22Rv1 (cell line): ENCODE results near the gene JUN.

Experiments used
- H3K27ac ChIP-seq: fragments of 450-650 bp; 2 replicates; pipeline ENCODE4 v1.5.1; 2017
- ZFX ChIP-seq: fragments of 450-650 bp; IDR thresholded peaks from 2 replicates; pipeline ENCODE4 v1.6.1; 2017; ENCODE audit warnings: antibody characterized with exemption, borderline replicate concordance
- TF ChIP-seq, protein P1 (sequence below): fragments of 450-650 bp; IDR thresholded peaks from 2 replicates; pipeline ENCODE4 v1.5.1; 2017; ENCODE audit warnings: mild to moderate bottlenecking

Gene JUN

DNA sequence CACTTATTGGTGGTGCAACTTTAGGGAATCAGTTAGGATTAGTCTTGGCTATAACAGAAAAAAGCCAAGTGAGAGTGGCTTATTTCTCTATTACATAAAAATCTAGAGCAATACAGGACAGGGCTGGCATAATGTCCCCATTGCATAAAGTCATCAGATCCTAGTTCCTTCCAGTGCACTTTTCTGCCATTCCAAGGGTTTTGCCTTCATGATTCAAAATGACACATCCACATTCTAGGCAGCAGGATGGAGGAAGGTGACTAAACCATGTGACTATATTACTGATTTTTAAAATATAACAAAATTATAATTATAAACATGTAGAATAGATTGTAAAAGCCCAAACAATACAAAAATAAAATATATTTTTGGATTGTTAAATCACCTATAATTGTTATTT is 18.8 kb downstream of the JUN start:
- no peak overlapping the region for H3K27ac ChIP-seq
- TF ChIP-seq, protein P1, sequence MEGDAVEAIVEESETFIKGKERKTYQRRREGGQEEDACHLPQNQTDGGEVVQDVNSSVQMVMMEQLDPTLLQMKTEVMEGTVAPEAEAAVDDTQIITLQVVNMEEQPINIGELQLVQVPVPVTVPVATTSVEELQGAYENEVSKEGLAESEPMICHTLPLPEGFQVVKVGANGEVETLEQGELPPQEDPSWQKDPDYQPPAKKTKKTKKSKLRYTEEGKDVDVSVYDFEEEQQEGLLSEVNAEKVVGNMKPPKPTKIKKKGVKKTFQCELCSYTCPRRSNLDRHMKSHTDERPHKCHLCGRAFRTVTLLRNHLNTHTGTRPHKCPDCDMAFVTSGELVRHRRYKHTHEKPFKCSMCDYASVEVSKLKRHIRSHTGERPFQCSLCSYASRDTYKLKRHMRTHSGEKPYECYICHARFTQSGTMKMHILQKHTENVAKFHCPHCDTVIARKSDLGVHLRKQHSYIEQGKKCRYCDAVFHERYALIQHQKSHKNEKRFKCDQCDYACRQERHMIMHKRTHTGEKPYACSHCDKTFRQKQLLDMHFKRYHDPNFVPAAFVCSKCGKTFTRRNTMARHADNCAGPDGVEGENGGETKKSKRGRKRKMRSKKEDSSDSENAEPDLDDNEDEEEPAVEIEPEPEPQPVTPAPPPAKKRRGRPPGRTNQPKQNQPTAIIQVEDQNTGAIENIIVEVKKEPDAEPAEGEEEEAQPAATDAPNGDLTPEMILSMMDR: no peak
- TF ChIP-seq ZFX: no peak

DNA sequence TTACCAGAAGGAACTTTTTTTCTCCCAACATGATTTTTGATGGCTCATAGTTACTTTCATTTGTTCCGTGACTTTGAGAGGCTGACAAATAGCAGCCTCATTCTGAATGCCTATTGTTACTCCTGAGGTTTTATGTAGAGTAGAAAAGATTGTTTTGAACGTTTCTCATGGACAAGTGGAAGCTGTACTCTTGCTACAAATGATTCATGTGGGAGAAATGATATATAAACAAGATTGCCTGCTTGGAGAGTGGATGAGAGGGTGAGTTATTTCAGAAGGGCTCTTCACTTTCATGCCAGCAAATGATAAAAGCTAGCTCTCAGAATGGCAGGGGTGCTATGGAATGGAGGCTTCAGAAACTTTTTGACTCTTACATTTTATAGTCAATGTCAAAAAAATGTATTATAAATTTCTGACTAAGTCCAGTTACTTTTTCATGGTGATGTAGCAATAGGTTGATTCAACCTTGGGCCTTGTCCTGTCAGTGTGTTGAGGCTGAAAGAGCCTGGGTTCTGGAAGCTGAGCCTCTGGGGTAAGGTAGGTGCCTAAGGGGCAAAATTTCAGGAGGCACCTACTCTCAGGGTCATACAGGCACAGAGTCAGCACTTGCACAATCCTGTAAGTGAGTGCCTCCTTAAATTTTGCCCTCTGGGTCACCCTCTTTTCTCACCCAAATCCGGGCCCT is 19.4 kb downstream of the JUN start:
- TF ChIP-seq, protein P1: no peak
- no peak for TF ChIP-seq ZFX
- H3K27ac ChIP-seq: no peak overlapping the region

DNA sequence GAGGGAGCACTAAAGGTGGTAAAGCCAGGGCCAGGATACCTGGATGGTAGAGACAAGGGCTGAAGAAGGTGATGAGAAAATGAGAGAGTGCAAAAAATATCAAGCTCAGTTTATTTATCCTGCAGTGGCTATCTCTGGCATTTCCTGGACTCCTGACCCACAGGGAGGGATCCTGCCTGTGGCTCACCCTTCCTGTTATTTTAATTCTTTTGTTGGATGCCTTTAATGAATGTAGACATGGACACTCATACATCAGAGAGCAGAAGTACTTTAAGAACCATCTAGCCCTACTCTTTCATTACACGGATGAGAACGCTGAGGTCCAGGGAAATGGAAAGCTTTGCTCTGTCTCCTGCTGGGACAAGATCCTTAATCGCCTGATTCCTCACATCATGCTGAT is 20.6 kb downstream of the JUN start:
- no peak for TF ChIP-seq ZFX
- TF ChIP-seq, protein P1: no peak
- no peak overlapping the region for H3K27ac ChIP-seq

DNA sequence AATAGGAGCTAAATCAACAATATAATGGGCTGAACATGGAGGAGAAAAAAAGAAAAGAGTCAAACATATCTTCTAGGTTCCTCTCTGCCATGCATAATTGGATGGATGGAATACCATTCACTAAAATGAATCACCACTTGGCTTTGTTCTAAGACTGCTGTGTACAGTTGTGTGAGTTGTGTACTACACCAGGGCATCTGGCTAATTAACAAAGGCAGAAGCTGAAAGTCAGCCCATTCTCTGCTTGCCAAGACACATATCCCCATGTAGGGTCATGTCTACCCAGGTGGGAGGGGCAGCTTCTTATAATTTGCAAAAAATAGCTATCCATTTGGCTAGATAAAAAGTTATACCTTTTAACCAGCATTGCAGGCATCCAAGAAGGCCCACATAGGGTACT is 21.0 kb downstream of the JUN start:
- TF ChIP-seq ZFX: no peak
- TF ChIP-seq, protein P1: no peak
- H3K27ac ChIP-seq: no peak overlapping the region

DNA sequence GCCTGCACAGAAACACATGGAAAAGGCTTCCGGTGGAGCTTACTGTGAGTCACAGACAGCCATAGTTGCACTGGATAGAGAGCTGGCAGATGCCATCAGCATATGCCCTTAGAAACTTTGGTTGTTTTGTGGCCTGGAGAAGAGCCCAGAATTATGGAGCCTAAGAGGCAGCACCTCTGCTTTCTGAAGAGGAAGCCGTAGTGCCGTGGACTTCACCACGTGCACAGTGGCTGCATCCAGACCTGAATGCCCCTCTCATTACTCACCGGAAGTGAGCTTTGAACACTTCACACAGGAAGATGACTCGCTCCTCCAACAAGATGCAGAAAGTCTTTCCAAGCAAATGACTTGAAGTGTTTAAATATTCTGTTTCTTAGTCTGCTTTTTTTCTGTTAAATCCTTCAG is 28.4 kb downstream of the JUN start:
- TF ChIP-seq ZFX: no peak
- TF ChIP-seq, protein P1: no peak
- H3K27ac ChIP-seq: no peak overlapping the region

DNA sequence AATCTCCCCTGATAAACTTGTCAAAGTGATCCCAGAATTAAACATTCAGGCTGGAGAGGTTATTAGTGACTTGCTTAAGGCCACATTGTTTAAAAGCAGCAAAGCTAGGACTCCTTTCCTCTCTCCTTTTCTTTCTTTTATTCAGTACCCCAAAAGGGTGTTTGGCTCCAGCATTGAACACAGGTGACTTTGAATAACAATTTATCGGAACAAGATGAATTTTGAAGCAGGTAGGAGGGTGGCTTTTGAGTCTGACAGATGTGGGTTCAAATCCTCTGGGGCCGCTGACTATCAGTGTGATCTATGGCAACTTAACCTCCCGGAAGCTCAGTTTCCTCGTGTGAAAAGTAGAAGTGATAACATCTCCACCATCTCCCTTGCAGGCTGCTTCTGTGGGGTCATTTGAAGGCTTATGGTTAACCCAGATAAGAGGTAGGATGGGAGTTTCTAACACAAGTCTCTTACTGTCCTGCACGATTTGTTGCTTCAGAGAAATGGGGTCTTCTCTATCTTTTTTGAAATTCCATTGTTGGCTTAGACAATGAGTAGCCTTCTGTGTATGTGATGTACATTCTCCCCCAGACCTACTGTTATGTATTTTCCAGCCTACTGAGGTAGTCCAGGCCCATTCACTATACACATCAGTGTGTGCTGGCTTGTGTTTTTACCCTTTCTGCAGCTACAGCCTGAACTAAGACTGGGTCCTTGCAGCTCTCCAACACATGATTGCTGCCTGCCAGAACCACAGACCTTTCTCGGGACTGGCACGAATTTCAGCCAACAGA is 29.0 kb downstream of the JUN start:
- no peak overlapping the region for H3K27ac ChIP-seq

More for the DNA sequence above, 29.0 kb downstream of the JUN start:
- TF ChIP-seq, protein P1: no peak
- no peak for TF ChIP-seq ZFX
